Left lung (tissue), 10 donors: ENCODE data around the gene CKAP5. TPM values are rescaled to one million over a fixed set of nuclear protein-coding genes. Genes with fewer than 3 reads are reported as not detected.
"Not testable (repeated sequence)": the region's sequence is repeated elsewhere in the genome, so short reads cannot be mapped to it uniquely, and the experiment has no call there.

Experiments
- ATAC-seq: fragments of 200-7000 bp; cut with Tn5 transposase; one replicate; pipeline ENCODE4 v1.9.1; 2020; ENCODE audit warnings: moderate library complexity
- DNase-seq, 4 donors: peaks; one replicate each; pipeline ENCODE4 v3.0.0-alpha.2; 2013 to 2020
- H3K27ac ChIP-seq, 2 donors: fragments of 200-600 bp; sonication (generic) in 1 of 2; one replicate each; pipeline versions ENCODE4 v1.5.0 to v1.8.0; 2020 to 2021
- H3K27me3 ChIP-seq, 2 donors: fragments of 200-600 bp; sonication (generic) in 1 of 2; one replicate each; pipeline versions ENCODE4 v1.5.0 to v1.8.0; 2020 to 2021
- H3K36me3 ChIP-seq, 2 donors: fragments of 200-600 bp; sonication (generic) in 1 of 2; one replicate each; pipeline versions ENCODE4 v1.5.0 to v1.8.0; 2020 to 2021
- H3K4me1 ChIP-seq, 2 donors: fragments of 200-600 bp; one replicate each; pipeline ENCODE4 v1.8.0; 2021
- H3K4me3 ChIP-seq, 2 donors: fragments of 200-600 bp; sonication (generic) in 1 of 2; one replicate each; pipeline versions ENCODE4 v1.5.0 to v1.8.0; 2020 to 2021; ENCODE audit warnings: mild to moderate bottlenecking in 1 of 2
- H3K9me3 ChIP-seq, 2 donors: fragments of 200-600 bp; sonication (generic) in 1 of 2; one replicate each; pipeline versions ENCODE4 v1.5.0 to v1.8.0; 2020 to 2021
- CTCF ChIP-seq, 2 donors: fragments of 200-600 bp; sonication (generic) in 1 of 2; IDR thresholded peaks; one replicate each; pipeline versions ENCODE4 v1.5.0 to v1.8.0; 2021; ENCODE audit warnings: antibody characterized with exemption in 2 of 2
- intact Hi-C, 2 donors: fragments of 100-400 bp; cut with DNase I; formaldehyde crosslinking; loops; one replicate each; pipeline versions ENCODE4 v1.11.2 to v1.14.2; 2022
- polyA plus RNA-seq, 6 donors: library from polyadenylated mRNA; unstranded; fragments of 120-200 nt; gene quantifications; one replicate each; pipeline ENCODE4 v1.2.1, GENCODE V29; 2013; ENCODE audit not compliant: insufficient read length in 6 of 6
- total RNA-seq, 2 donors: library from RNA; stranded (reverse); fragmentation: NEBNext Ultra II Directional; extraction: Animal tissue kit (Norgen Biotek cat#: 25700); gene quantifications; one replicate each; pipeline ENCODE4 v1.2.1, GENCODE V29; 2021
- donor health status: DM: no; HTN: yes; CAD: no.
- donor health status: DM: no; HTN: no; CAD: no.

The CKAP5 gene
- total and polyA plus RNA-seq, 8 donors = 58.8 to 130 (median 87.4) TPM

- intact Hi-C loops = no loop called here
- peak; percentile 72 for ATAC-seq
- Histone ChIP-seq H3K36me3 (peaks cover 0 to 27% of the 10 kb centered on the region in 2 donors), H3K4me1 (peaks cover 0 to 5% of the 10 kb centered on the region in 2 donors), H3K27me3 (no peaks in the 10 kb centered on the region), H3K27ac (peak overlapping the region; percentile 28 to 84), H3K4me3 (no peak overlapping the region), H3K9me3 (no peaks in the 10 kb centered on the region)
- no peak for DNase-seq
- TF ChIP-seq CTCF (IDR thresholded peaks at IDR 0.05) = no peak
These were observed 135.2 kb downstream of the CKAP5 start for GRCh38 chr11:46710821-46711269.

- H3K27ac ChIP-seq, H3K4me3 ChIP-seq, intact Hi-C loops: not testable (repeated sequence)
These were observed 136.7 kb downstream of the CKAP5 start for GRCh38 chr11:46709351-46709750.

GRCh38 chr11:46706886-46707285 is 139.2 kb downstream of the CKAP5 start:
- intact Hi-C loops = no loop called here
- H3K4me1 ChIP-seq = peaks cover under 1 to 19% of the 10 kb centered on the region in 2 donors
- no peak for TF ChIP-seq CTCF (IDR thresholded peaks at IDR 0.05)
- peaks cover 7 to 66% of the 10 kb centered on the region in 2 donors for H3K36me3 ChIP-seq
- no peak for ATAC-seq
- H3K9me3 ChIP-seq = no peaks in the 10 kb centered on the region
- H3K27me3 ChIP-seq = no peaks in the 10 kb centered on the region
- DNase-seq = no peak
- H3K4me3 ChIP-seq = no peak overlapping the region
- H3K27ac ChIP-seq = no peak overlapping the region

More at GRCh38 chr11:46709351-46709750, 136.7 kb downstream of the CKAP5 start:
- not testable (repeated sequence) for H3K9me3 ChIP-seq, DNase-seq, H3K4me1 ChIP-seq, ATAC-seq, H3K27me3 ChIP-seq
- peaks cover 7 to 42% of the 10 kb centered on the region in 2 donors for H3K36me3 ChIP-seq

GRCh38 chr11:46705070-46705688 is 140.9 kb downstream of the CKAP5 start:
- peaks cover 7 to 66% of the 10 kb centered on the region in 2 donors for H3K36me3 ChIP-seq
- TF ChIP-seq CTCF (IDR thresholded peaks at IDR 0.05) = no peak
- intact Hi-C loops = no loop called here
- no peak overlapping the region for H3K27ac ChIP-seq
- H3K27me3 ChIP-seq = no peaks in the 10 kb centered on the region
- DNase-seq = peak in 1 of 4 donors; percentile 70
- no peak overlapping the region for H3K4me3 ChIP-seq
- peaks cover 6 to 24% of the 10 kb centered on the region in 2 donors for H3K4me1 ChIP-seq
- no peaks in the 10 kb centered on the region for H3K9me3 ChIP-seq
- no peak for ATAC-seq

- intact Hi-C loops = no loop called here
- ATAC-seq = no peak
- Histone ChIP-seq H3K4me3 (peak overlapping the region; percentile 97 to 98), H3K27me3 (no peaks in the 10 kb centered on the region), H3K4me1 (peaks cover 18 to 56% of the 10 kb centered on the region in 2 donors), H3K27ac (peak overlapping the region; percentile 88 to 94), H3K9me3 (no peaks in the 10 kb centered on the region), H3K36me3 (peaks cover 7 to 49% of the 10 kb centered on the region in 2 donors)
- TF ChIP-seq CTCF (IDR thresholded peaks at IDR 0.05) = no peak
- DNase-seq = peak in 1 of 4 donors; percentile 81
These were observed 144.9 kb downstream of the CKAP5 start for GRCh38 chr11:46701078-46701654.
